ENCODE measurements around the gene PAM.

The PAM gene

DNA sequence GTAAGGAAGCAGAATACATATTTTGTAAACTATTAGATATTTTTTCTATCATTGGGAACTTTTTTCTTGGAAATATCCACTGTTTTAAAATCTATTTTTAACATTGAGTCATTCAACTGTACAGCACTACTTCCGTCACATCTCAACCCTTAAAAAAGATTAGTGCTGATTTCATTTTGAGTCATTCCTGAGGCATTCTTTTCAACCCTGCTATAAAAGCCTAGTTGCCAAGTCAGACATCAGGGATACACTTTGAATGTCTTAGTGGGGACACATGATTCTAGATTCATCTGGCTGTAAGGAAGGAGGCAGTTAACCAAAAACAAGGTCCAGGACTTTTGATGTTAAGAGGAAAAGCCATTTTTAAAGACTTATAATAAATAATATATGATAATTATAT lies 203.9 kb downstream of the PAM start:
- Histone ChIP-seq H3K27ac (ENCODE audit: low read depth, low read length) (no peak overlapping the region), H3K36me3 (ENCODE audit: control insufficient read depth, insufficient read depth, low read length) (no peaks in the 10 kb centered on the region), H3K9ac (ENCODE audit: low read length) (no peak overlapping the region), H3K4me1 (ENCODE audit: control insufficient read depth, insufficient read depth, low read length) (no peaks in the 10 kb centered on the region), H3K27me3 (ENCODE audit: control insufficient read depth, insufficient read depth, low read length) (no peaks in the 10 kb centered on the region), H3K4me3 (ENCODE audit: low read length) (no peak overlapping the region)

GRCh38 chr5:102961671-102962070 lies 206.6 kb downstream of the PAM start:
- H3K4me3 ChIP-seq (ENCODE audit: low read length), result no peak overlapping the region
- H3K4me1 ChIP-seq (ENCODE audit: control insufficient read depth, insufficient read depth, low read length), result no peaks in the 10 kb centered on the region
- no peak overlapping the region for H3K27ac ChIP-seq (ENCODE audit: low read depth, low read length)
- no peak overlapping the region for H3K9ac ChIP-seq (ENCODE audit: low read length)
- no peaks in the 10 kb centered on the region for H3K36me3 ChIP-seq (ENCODE audit: control insufficient read depth, insufficient read depth, low read length)
- H3K27me3 ChIP-seq (ENCODE audit: control insufficient read depth, insufficient read depth, low read length), result no peaks in the 10 kb centered on the region

DNA sequence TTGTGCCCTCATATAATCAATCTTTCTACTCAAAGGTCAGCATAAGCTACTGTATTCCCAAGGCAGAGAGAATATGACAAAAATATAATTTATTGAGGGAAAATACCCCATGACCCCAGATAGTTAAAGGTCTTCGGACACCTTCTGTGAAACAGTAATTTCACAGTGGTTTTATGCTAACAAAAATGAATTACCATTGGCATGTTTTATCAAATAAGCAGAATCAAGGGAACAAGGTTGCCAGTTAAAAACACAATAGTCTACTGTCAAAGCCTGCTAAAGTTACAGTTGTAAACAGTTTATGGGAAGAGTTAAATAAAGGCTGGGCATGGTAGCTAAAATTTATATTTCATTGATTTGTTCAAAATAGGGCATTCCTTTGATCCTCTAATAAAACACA lies 210.5 kb downstream of the PAM start:
- Histone ChIP-seq H3K9ac (ENCODE audit: low read length) (no peak overlapping the region), H3K36me3 (ENCODE audit: control insufficient read depth, insufficient read depth, low read length) (no peaks in the 10 kb centered on the region), H3K27ac (ENCODE audit: low read depth, low read length) (no peak overlapping the region), H3K4me1 (ENCODE audit: control insufficient read depth, insufficient read depth, low read length) (no peaks in the 10 kb centered on the region), H3K4me3 (ENCODE audit: low read length) (no peak overlapping the region), H3K27me3 (ENCODE audit: control insufficient read depth, insufficient read depth, low read length) (no peaks in the 10 kb centered on the region)

DNA sequence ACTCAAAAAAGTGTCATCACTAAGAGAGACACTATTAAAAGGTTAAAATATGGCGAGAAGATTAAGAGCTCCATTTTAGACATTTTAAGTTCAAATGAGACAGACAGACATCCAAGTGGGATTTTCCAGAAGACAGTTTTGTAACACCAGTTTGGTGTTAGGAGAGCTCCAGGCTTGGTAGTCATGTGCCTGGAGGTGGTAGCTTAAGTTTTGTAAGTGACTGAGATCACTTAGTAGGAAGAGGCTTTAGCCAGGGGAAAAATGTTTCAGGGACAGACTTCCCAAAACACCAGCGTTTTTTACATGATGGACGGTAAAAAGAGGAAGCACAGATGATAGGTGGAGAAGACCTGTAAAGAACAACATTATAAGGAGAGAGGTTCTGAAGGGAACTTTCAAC lies 214.5 kb downstream of the PAM start:
- Histone ChIP-seq H3K27me3 (ENCODE audit: control insufficient read depth, insufficient read depth, low read length) (no peaks in the 10 kb centered on the region), H3K36me3 (ENCODE audit: control insufficient read depth, insufficient read depth, low read length) (no peaks in the 10 kb centered on the region), H3K27ac (ENCODE audit: low read depth, low read length) (no peak overlapping the region), H3K4me1 (ENCODE audit: control insufficient read depth, insufficient read depth, low read length) (no peaks in the 10 kb centered on the region), H3K9ac (ENCODE audit: low read length) (no peak overlapping the region), H3K4me3 (ENCODE audit: low read length) (no peak overlapping the region)

GRCh38 chr5:102971676-102972293 lies 216.7 kb downstream of the PAM start:
- Histone ChIP-seq H3K9ac (ENCODE audit: low read length) (no peak overlapping the region), H3K4me3 (ENCODE audit: low read length) (no peak overlapping the region), H3K4me1 (ENCODE audit: control insufficient read depth, insufficient read depth, low read length) (no peaks in the 10 kb centered on the region), H3K27ac (ENCODE audit: low read depth, low read length) (no peak overlapping the region), H3K27me3 (ENCODE audit: control insufficient read depth, insufficient read depth, low read length) (no peaks in the 10 kb centered on the region), H3K36me3 (ENCODE audit: control insufficient read depth, insufficient read depth, low read length) (no peaks in the 10 kb centered on the region)

DNA sequence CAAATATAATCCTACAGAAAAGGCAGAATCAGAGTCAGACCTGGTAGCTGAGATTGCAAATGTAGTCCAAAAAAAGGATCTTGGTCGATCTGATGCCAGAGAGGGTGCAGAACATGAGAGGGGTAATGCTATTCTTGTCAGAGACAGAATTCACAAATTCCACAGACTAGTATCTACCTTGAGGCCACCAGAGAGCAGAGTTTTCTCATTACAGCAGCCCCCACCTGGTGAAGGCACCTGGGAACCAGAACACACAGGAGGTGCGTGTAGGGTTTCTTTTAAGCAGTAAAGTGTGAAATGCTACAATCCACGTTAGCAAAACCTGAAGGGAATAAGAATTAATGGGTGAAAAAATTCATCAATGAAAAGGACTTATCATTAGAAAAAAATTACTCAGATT lies 219.1 kb downstream of the PAM start:
- Histone ChIP-seq H3K4me3 (ENCODE audit: low read length) (no peak overlapping the region), H3K4me1 (ENCODE audit: control insufficient read depth, insufficient read depth, low read length) (no peaks in the 10 kb centered on the region), H3K36me3 (ENCODE audit: control insufficient read depth, insufficient read depth, low read length) (no peaks in the 10 kb centered on the region), H3K27me3 (ENCODE audit: control insufficient read depth, insufficient read depth, low read length) (no peaks in the 10 kb centered on the region), H3K9ac (ENCODE audit: low read length) (no peak overlapping the region), H3K27ac (ENCODE audit: low read depth, low read length) (no peak overlapping the region)

- no peaks in the 10 kb centered on the region for H3K27me3 ChIP-seq (ENCODE audit: control insufficient read depth, insufficient read depth, low read length)
- H3K36me3 ChIP-seq (ENCODE audit: control insufficient read depth, insufficient read depth, low read length), result no peaks in the 10 kb centered on the region
- H3K9ac ChIP-seq (ENCODE audit: low read length), result no peak overlapping the region
- no peaks in the 10 kb centered on the region for H3K4me1 ChIP-seq (ENCODE audit: control insufficient read depth, insufficient read depth, low read length)
- H3K4me3 ChIP-seq (ENCODE audit: low read length), result no peak overlapping the region
- H3K27ac ChIP-seq (ENCODE audit: low read depth, low read length), result no peak overlapping the region
Observed at GRCh38 chr5:102975045-102975444, 219.9 kb downstream of the PAM start.

GRCh38 chr5:102975457-102976182 lies 220.5 kb downstream of the PAM start:
- H3K36me3 ChIP-seq (ENCODE audit: control insufficient read depth, insufficient read depth, low read length), result no peaks in the 10 kb centered on the region
- no peak overlapping the region for H3K4me3 ChIP-seq (ENCODE audit: low read length)
- no peaks in the 10 kb centered on the region for H3K27me3 ChIP-seq (ENCODE audit: control insufficient read depth, insufficient read depth, low read length)
- no peak overlapping the region for H3K9ac ChIP-seq (ENCODE audit: low read length)
- H3K4me1 ChIP-seq (ENCODE audit: control insufficient read depth, insufficient read depth, low read length), result no peaks in the 10 kb centered on the region
- no peak overlapping the region for H3K27ac ChIP-seq (ENCODE audit: low read depth, low read length)

GRCh38 chr5:102981957-102982635 lies 227.0 kb downstream of the PAM start:
- no peaks in the 10 kb centered on the region for H3K4me1 ChIP-seq (ENCODE audit: control insufficient read depth, insufficient read depth, low read length)
- H3K27me3 ChIP-seq (ENCODE audit: control insufficient read depth, insufficient read depth, low read length), result no peaks in the 10 kb centered on the region
- H3K4me3 ChIP-seq (ENCODE audit: low read length), result no peak overlapping the region
- H3K36me3 ChIP-seq (ENCODE audit: control insufficient read depth, insufficient read depth, low read length), result peaks cover 4% of the 10 kb centered on the region
- no peak overlapping the region for H3K9ac ChIP-seq (ENCODE audit: low read length)
- no peak overlapping the region for H3K27ac ChIP-seq (ENCODE audit: low read depth, low read length)

GRCh38 chr5:102986074-102986473 lies 231.0 kb downstream of the PAM start:
- Histone ChIP-seq H3K4me1 (ENCODE audit: control insufficient read depth, insufficient read depth, low read length) (no peaks in the 10 kb centered on the region), H3K36me3 (ENCODE audit: control insufficient read depth, insufficient read depth, low read length) (peaks cover 4% of the 10 kb centered on the region), H3K9ac (ENCODE audit: low read length) (no peak overlapping the region), H3K27me3 (ENCODE audit: control insufficient read depth, insufficient read depth, low read length) (no peaks in the 10 kb centered on the region), H3K4me3 (ENCODE audit: low read length) (no peak overlapping the region), H3K27ac (ENCODE audit: low read depth, low read length) (no peak overlapping the region)

DNA sequence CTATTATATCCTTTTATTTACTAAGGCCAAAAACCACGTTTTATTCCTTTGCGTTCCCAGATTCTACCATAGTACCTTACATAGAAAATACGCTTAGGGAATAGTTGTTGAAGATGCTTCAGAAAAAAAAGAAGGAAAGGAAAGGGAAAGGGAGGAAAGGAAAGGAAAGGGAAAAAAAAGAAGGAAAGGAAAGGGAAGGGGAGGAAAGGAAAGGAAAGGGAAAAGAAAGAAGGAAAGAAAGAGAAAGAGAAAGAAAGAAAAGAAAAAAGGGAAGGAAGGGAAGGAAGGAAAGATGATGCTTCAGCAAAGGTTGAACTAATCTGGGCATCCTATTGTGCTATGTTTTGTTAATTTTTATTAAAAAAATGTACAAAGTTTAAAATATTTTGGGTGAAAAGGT lies 233.4 kb downstream of the PAM start:
- no peak overlapping the region for H3K9ac ChIP-seq (ENCODE audit: low read length)
- no peaks in the 10 kb centered on the region for H3K36me3 ChIP-seq (ENCODE audit: control insufficient read depth, insufficient read depth, low read length)
- H3K27ac ChIP-seq (ENCODE audit: low read depth, low read length), result no peak overlapping the region
- no peak overlapping the region for H3K4me3 ChIP-seq (ENCODE audit: low read length)
- no peaks in the 10 kb centered on the region for H3K4me1 ChIP-seq (ENCODE audit: control insufficient read depth, insufficient read depth, low read length)
- no peaks in the 10 kb centered on the region for H3K27me3 ChIP-seq (ENCODE audit: control insufficient read depth, insufficient read depth, low read length)

DNA sequence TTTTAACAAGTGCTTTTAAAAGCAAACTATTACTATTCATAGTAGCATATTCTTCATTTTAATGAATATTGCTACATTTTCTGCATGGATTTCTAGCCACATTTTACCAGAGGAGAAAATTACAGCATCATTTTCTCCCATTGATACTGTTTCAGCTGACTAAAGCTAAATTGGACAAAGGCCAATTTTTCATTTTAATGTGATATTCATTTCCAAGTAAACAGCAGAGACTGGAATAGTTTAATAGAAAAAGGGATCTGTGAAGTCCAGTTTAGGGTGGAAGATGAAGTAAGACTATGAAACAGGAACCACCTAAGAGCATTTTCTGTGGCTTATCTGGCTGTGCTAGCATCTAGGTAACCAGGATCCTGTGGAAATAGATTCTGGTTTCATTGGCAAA lies 236.7 kb downstream of the PAM start:
- Histone ChIP-seq H3K4me1 (ENCODE audit: control insufficient read depth, insufficient read depth, low read length) (no peaks in the 10 kb centered on the region), H3K27me3 (ENCODE audit: control insufficient read depth, insufficient read depth, low read length) (no peaks in the 10 kb centered on the region), H3K4me3 (ENCODE audit: low read length) (no peak overlapping the region), H3K36me3 (ENCODE audit: control insufficient read depth, insufficient read depth, low read length) (no peaks in the 10 kb centered on the region), H3K27ac (ENCODE audit: low read depth, low read length) (no peak overlapping the region), H3K9ac (ENCODE audit: low read length) (no peak overlapping the region)
